GM23338 (cell line): ENCODE results near the gene RAB11FIP4. TPM values are rescaled to one million over a fixed set of nuclear protein-coding genes. Genes with fewer than 3 reads are reported as not detected.

ENCODE experiments used
- ATAC-seq: fragments of 200-7000 bp; cut with Tn5 transposase; 3 replicates; pipeline ENCODE4 v1.9.1; 2020
- DNase-seq: peaks from one replicate; pipeline ENCODE4 v3.0.0-alpha.2; 2015; ENCODE audit warnings: low spot score
- H2AFZ ChIP-seq: fragments of 200-600 bp; sonication (generic); 2 replicates; pipeline ENCODE4 v1.8.0; 2016; ENCODE audit warnings: antibody characterized with exemption, mild to moderate bottlenecking, moderate library complexity
- H3F3A ChIP-seq: fragments of 200-600 bp; sonication (generic); replicated peaks from 2 replicates; pipeline ENCODE4 v1.8.0; 2017; ENCODE audit warnings: antibody characterized with exemption, mixed run types, low read depth
- H3K27ac ChIP-seq: fragments of 200-600 bp; sonication (generic); 2 replicates; pipeline ENCODE4 v1.6.1; 2016; ENCODE audit warnings: low read depth
- H3K27me3 ChIP-seq: fragments of 200-600 bp; sonication (generic); 2 replicates; pipeline ENCODE4 v1.8.0; 2016; ENCODE audit warnings: mild to moderate bottlenecking, mixed run types, moderate library complexity; ENCODE audit not compliant: insufficient read depth
- H3K36me3 ChIP-seq: fragments of 200-600 bp; sonication (generic); 2 replicates; pipeline ENCODE4 v1.8.0; 2016; ENCODE audit warnings: mild to moderate bottlenecking; ENCODE audit not compliant: insufficient read depth
- H3K4me1 ChIP-seq: fragments of 200-600 bp; sonication (generic); 2 replicates; pipeline ENCODE4 v1.8.0; 2016; ENCODE audit warnings: mild to moderate bottlenecking, moderate library complexity; ENCODE audit not compliant: insufficient read depth
- H3K4me2 ChIP-seq: fragments of 200-600 bp; sonication (generic); 2 replicates; pipeline ENCODE4 v1.7.1; 2017; ENCODE audit warnings: mixed run types
- H3K4me3 ChIP-seq: fragments of 200-600 bp; sonication (generic); 2 replicates; pipeline ENCODE4 v1.6.1; 2016; ENCODE audit warnings: mixed run types
- H3K79me2 ChIP-seq: fragments of 200-600 bp; sonication (generic); replicated peaks from 2 replicates; pipeline ENCODE4 v1.8.0; 2017; ENCODE audit warnings: mild to moderate bottlenecking; ENCODE audit not compliant: insufficient read depth
- H3K9me2 ChIP-seq: fragments of 200-600 bp; sonication (generic); 2 replicates; pipeline ENCODE4 v1.8.0; 2017; ENCODE audit not compliant: insufficient read depth
- H4K20me1 ChIP-seq: fragments of 200-600 bp; sonication (generic); replicated peaks from 2 replicates; pipeline ENCODE4 v1.8.0; 2017; ENCODE audit warnings: mild to moderate bottlenecking; ENCODE audit not compliant: insufficient read depth
- H3K27ac Mint-ChIP-seq: 2 replicates; pipeline ENCODE4 v1.8.0; 2020; ENCODE audit warnings: inconsistent platforms, mild to moderate bottlenecking, moderate library complexity, mixed read lengths
- H3K27me3 Mint-ChIP-seq: 3 replicates; pipeline ENCODE4 v1.8.0; 2022; ENCODE audit warnings: low read depth, mild to moderate bottlenecking, moderate library complexity, mixed read lengths, inconsistent platforms; ENCODE audit not compliant: insufficient read depth, poor library complexity
- H3K36me3 Mint-ChIP-seq: 3 replicates; pipeline ENCODE4 v1.8.0; 2021; ENCODE audit warnings: low read depth, mild to moderate bottlenecking, inconsistent platforms, moderate library complexity, mixed read lengths
- H3K4me1 Mint-ChIP-seq: 3 replicates; pipeline ENCODE4 v1.8.0; 2020; ENCODE audit warnings: mild to moderate bottlenecking, inconsistent platforms, mixed read lengths
- H3K4me3 Mint-ChIP-seq: 3 replicates; pipeline ENCODE4 v1.8.0; 2021; ENCODE audit warnings: moderate library complexity, mild to moderate bottlenecking, inconsistent platforms, mixed read lengths
- H3K9me3 Mint-ChIP-seq: 3 replicates; pipeline ENCODE4 v1.8.0; 2020; ENCODE audit warnings: moderate library complexity, mild to moderate bottlenecking, inconsistent platforms, mixed read lengths
- CREB1 ChIP-seq: fragments of 250-450 bp; sonication (Bioruptor Pico); IDR thresholded peaks from 2 replicates; pipeline ENCODE4 v1.5.0; 2020; ENCODE audit warnings: low read depth, mild to moderate bottlenecking, moderate library complexity
- EZH2 ChIP-seq: fragments of 200-600 bp; sonication (generic); IDR thresholded peaks from one replicate; pipeline ENCODE4 v1.8.0; 2017; ENCODE audit warnings: antibody characterized with exemption, mild to moderate bottlenecking, low read depth; ENCODE audit not compliant: unreplicated experiment
- EZH2phosphoT487 ChIP-seq: fragments of 200-600 bp; sonication (generic); IDR thresholded peaks from one replicate; pipeline ENCODE4 v1.8.1; 2018; ENCODE audit warnings: antibody characterized with exemption; ENCODE audit not compliant: unreplicated experiment
- JUNB ChIP-seq: IDR thresholded peaks from one replicate; pipeline ENCODE4 v1.6.1; 2016; ENCODE audit warnings: antibody characterized with exemption; ENCODE audit not compliant: unreplicated experiment
- NANOG ChIP-seq: IDR thresholded peaks from 2 replicates; pipeline ENCODE4 v1.6.1; 2016; ENCODE audit warnings: antibody characterized with exemption, borderline replicate concordance
- POLR2AphosphoS5 ChIP-seq: IDR thresholded peaks from 2 replicates; pipeline ENCODE4 v1.6.1; 2016; ENCODE audit warnings: antibody characterized with exemption, low read depth
- STAT1 ChIP-seq: IDR thresholded peaks from one replicate; pipeline ENCODE4 v1.6.1; 2016; ENCODE audit warnings: antibody characterized with exemption; ENCODE audit not compliant: unreplicated experiment
- ZNF114 ChIP-seq: fragments of 250-450 bp; sonication (Bioruptor Pico); IDR thresholded peaks from 2 replicates; pipeline ENCODE4 v1.5.0; 2020; ENCODE audit warnings: mild to moderate bottlenecking, moderate library complexity
- ZNF331 ChIP-seq: fragments of 250-450 bp; sonication (Bioruptor Pico); IDR thresholded peaks from 2 replicates; pipeline ENCODE4 v1.5.0; 2020; ENCODE audit warnings: low read depth, mild to moderate bottlenecking, moderate library complexity
- polyA plus RNA-seq: library from polyadenylated mRNA; unstranded; fragments of >200 nt; fragmentation: Nextera tagmentation; extraction: Ambion mirVana; gene quantifications from 2 replicates; pipeline ENCODE4 v1.2.1, GENCODE V29; 2016
- total RNA-seq: library from RNA; depleted of rRNA; stranded (reverse); fragments of >200 nt; shearing (Covaris generic); gene quantifications from 2 replicates; pipeline ENCODE4 v1.2.3, GENCODE V29; 2014
- TF ChIP-seq, protein P1 (sequence below), 2 experiments: fragments of 200-600 bp in 1 of 2; sonication (generic) in 1 of 2; conservative IDR thresholded peaks; 2 replicates each; pipeline versions ENCODE4 v1.5.1 to v1.6.1; 2016 to 2017; ENCODE audit warnings: antibody characterized with exemption in 2 of 2, low read depth in 2 of 2, mild to moderate bottlenecking in 2 of 2, moderate library complexity in 1 of 2
- TF ChIP-seq, protein P2 (sequence below): fragments of 250-450 bp; sonication (Bioruptor Pico); IDR thresholded peaks from 2 replicates; pipeline ENCODE4 v1.5.0; 2020; ENCODE audit warnings: mild to moderate bottlenecking, moderate library complexity
- TF ChIP-seq, protein P3 (sequence below): IDR thresholded peaks from 2 replicates; pipeline ENCODE4 v1.6.1; 2016; ENCODE audit warnings: antibody characterized with exemption
- TF ChIP-seq, protein P4 (sequence below): IDR thresholded peaks from one replicate; pipeline ENCODE4 v1.6.1; 2018; ENCODE audit warnings: antibody characterized with exemption; ENCODE audit not compliant: unreplicated experiment

The RAB11FIP4 gene
- total and polyA plus RNA-seq, 2 experiments from 2014 or later, result 26.0 to 65.6 TPM

DNA sequence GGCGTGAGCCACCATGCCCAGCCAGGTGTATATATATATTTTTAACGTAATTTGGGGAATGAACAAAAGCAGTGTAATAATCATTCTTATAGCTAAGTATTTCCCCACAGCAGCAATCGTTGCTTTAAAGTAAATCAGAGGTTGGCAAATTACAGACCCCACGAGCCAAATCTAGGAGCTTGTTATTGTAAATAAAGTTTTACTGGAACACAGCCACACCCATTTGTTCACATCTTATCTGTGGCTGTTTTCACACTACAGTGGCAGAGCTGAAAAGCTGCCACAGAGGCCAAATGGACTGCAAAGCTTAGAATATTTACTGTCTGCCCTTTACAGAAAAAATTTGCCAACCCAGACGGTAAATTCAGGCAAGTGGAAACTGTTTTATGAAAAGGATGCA is 50.8 kb downstream of the RAB11FIP4 start:
- H4K20me1 ChIP-seq, result no peaks in the 10 kb centered on the region
- TF ChIP-seq, protein P1, sequence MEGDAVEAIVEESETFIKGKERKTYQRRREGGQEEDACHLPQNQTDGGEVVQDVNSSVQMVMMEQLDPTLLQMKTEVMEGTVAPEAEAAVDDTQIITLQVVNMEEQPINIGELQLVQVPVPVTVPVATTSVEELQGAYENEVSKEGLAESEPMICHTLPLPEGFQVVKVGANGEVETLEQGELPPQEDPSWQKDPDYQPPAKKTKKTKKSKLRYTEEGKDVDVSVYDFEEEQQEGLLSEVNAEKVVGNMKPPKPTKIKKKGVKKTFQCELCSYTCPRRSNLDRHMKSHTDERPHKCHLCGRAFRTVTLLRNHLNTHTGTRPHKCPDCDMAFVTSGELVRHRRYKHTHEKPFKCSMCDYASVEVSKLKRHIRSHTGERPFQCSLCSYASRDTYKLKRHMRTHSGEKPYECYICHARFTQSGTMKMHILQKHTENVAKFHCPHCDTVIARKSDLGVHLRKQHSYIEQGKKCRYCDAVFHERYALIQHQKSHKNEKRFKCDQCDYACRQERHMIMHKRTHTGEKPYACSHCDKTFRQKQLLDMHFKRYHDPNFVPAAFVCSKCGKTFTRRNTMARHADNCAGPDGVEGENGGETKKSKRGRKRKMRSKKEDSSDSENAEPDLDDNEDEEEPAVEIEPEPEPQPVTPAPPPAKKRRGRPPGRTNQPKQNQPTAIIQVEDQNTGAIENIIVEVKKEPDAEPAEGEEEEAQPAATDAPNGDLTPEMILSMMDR (conservative IDR thresholded peaks at IDR 0.05; ENCODE audit: low read depth in 2 of 2), result no peak
- TF ChIP-seq JUNB (no peak), CREB1 (CRISPR knock-in tag) (no peak), NANOG (no peak), ZNF114 (CRISPR knock-in tag) (no peak), EZH2 (no peak), EZH2phosphoT487 (no peak), STAT1 (no peak), POLR2AphosphoS5 (no peak), ZNF331 (CRISPR knock-in tag) (no peak)
- TF ChIP-seq, protein P2, sequence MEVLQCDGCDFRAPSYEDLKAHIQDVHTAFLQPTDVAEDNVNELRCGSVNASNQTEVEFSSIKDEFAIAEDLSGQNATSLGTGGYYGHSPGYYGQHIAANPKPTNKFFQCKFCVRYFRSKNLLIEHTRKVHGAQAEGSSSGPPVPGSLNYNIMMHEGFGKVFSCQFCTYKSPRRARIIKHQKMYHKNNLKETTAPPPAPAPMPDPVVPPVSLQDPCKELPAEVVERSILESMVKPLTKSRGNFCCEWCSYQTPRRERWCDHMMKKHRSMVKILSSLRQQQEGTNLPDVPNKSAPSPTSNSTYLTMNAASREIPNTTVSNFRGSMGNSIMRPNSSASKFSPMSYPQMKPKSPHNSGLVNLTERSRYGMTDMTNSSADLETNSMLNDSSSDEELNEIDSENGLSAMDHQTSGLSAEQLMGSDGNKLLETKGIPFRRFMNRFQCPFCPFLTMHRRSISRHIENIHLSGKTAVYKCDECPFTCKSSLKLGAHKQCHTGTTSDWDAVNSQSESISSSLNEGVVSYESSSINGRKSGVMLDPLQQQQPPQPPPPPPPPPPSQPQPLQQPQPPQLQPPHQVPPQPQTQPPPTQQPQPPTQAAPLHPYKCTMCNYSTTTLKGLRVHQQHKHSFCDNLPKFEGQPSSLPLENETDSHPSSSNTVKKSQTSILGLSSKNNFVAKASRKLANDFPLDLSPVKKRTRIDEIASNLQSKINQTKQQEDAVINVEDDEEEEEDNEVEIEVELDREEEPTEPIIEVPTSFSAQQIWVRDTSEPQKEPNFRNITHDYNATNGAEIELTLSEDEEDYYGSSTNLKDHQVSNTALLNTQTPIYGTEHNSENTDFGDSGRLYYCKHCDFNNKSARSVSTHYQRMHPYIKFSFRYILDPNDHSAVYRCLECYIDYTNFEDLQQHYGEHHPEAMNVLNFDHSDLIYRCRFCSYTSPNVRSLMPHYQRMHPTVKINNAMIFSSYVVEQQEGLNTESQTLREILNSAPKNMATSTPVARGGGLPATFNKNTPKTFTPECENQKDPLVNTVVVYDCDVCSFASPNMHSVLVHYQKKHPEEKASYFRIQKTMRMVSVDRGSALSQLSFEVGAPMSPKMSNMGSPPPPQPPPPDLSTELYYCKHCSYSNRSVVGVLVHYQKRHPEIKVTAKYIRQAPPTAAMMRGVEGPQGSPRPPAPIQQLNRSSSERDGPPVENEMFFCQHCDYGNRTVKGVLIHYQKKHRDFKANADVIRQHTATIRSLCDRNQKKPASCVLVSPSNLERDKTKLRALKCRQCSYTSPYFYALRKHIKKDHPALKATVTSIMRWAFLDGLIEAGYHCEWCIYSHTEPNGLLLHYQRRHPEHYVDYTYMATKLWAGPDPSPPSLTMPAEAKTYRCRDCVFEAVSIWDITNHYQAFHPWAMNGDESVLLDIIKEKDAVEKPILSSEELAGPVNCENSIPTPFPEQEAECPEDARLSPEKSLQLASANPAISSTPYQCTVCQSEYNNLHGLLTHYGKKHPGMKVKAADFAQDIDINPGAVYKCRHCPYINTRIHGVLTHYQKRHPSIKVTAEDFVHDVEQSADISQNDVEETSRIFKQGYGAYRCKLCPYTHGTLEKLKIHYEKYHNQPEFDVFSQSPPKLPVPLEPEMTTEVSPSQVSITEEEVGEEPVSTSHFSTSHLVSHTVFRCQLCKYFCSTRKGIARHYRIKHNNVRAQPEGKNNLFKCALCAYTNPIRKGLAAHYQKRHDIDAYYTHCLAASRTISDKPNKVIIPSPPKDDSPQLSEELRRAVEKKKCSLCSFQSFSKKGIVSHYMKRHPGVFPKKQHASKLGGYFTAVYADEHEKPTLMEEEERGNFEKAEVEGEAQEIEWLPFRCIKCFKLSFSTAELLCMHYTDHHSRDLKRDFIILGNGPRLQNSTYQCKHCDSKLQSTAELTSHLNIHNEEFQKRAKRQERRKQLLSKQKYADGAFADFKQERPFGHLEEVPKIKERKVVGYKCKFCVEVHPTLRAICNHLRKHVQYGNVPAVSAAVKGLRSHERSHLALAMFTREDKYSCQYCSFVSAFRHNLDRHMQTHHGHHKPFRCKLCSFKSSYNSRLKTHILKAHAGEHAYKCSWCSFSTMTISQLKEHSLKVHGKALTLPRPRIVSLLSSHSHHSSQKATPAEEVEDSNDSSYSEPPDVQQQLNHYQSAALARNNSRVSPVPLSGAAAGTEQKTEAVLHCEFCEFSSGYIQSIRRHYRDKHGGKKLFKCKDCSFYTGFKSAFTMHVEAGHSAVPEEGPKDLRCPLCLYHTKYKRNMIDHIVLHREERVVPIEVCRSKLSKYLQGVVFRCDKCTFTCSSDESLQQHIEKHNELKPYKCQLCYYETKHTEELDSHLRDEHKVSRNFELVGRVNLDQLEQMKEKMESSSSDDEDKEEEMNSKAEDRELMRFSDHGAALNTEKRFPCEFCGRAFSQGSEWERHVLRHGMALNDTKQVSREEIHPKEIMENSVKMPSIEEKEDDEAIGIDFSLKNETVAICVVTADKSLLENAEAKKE, result no peak
- TF ChIP-seq, protein P3, sequence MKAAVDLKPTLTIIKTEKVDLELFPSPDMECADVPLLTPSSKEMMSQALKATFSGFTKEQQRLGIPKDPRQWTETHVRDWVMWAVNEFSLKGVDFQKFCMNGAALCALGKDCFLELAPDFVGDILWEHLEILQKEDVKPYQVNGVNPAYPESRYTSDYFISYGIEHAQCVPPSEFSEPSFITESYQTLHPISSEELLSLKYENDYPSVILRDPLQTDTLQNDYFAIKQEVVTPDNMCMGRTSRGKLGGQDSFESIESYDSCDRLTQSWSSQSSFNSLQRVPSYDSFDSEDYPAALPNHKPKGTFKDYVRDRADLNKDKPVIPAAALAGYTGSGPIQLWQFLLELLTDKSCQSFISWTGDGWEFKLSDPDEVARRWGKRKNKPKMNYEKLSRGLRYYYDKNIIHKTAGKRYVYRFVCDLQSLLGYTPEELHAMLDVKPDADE, result no peak
- TF ChIP-seq, protein P4, sequence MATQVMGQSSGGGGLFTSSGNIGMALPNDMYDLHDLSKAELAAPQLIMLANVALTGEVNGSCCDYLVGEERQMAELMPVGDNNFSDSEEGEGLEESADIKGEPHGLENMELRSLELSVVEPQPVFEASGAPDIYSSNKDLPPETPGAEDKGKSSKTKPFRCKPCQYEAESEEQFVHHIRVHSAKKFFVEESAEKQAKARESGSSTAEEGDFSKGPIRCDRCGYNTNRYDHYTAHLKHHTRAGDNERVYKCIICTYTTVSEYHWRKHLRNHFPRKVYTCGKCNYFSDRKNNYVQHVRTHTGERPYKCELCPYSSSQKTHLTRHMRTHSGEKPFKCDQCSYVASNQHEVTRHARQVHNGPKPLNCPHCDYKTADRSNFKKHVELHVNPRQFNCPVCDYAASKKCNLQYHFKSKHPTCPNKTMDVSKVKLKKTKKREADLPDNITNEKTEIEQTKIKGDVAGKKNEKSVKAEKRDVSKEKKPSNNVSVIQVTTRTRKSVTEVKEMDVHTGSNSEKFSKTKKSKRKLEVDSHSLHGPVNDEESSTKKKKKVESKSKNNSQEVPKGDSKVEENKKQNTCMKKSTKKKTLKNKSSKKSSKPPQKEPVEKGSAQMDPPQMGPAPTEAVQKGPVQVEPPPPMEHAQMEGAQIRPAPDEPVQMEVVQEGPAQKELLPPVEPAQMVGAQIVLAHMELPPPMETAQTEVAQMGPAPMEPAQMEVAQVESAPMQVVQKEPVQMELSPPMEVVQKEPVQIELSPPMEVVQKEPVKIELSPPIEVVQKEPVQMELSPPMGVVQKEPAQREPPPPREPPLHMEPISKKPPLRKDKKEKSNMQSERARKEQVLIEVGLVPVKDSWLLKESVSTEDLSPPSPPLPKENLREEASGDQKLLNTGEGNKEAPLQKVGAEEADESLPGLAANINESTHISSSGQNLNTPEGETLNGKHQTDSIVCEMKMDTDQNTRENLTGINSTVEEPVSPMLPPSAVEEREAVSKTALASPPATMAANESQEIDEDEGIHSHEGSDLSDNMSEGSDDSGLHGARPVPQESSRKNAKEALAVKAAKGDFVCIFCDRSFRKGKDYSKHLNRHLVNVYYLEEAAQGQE, result no peak
- no peaks in the 10 kb centered on the region for H3K9me2 ChIP-seq
- Mint-ChIP-seq H3K4me3 (no peak overlapping the region), H3K9me3 (no peaks in the 10 kb centered on the region), H3K27me3 (peaks cover 4% of the 10 kb centered on the region), H3K4me1 (peaks cover 3% of the 10 kb centered on the region; the same call in 2 of the 3 replicates), H3K27ac (no peak overlapping the region), H3K36me3 (no peaks in the 10 kb centered on the region)
- no peaks in the 10 kb centered on the region for H3K4me1 ChIP-seq
- no peak overlapping the region for H3K4me2 ChIP-seq
- no peak overlapping the region for H3K4me3 ChIP-seq
- H3K36me3 ChIP-seq, result no peaks in the 10 kb centered on the region
- no peaks in the 10 kb centered on the region for H3K27me3 ChIP-seq
- no peak overlapping the region for H2AFZ ChIP-seq
- H3F3A ChIP-seq, result no peaks in the 10 kb centered on the region
- H3K27ac ChIP-seq, result no peak overlapping the region
- DNase-seq (no peak), ATAC-seq (no peak)
- no peaks in the 10 kb centered on the region for H3K79me2 ChIP-seq
